Measurements from ENCODE around the gene MYO7A.

- TF ChIP-seq EZH2 (IDR thresholded peaks at IDR 0.05; ENCODE audit: insufficient read depth, poor library complexity, severe bottlenecking) (no peak), EZH2phosphoT487 (IDR thresholded peaks at IDR 0.05; ENCODE audit: insufficient read depth, low read depth) (no peak)
Measured at GRCh38 chr11:77191823-77192495, 63.9 kb downstream of the MYO7A start.
